Endothelial cell of umbilical vein (primary cell): ENCODE measurements around the gene VPS52.

Experiments
- CTCF ChIP-seq, 2 donors: IDR thresholded peaks; 1 replicate in 1 of 2; 2 replicates in 1 of 2; pipeline ENCODE4 v1.5.1; 2011; ENCODE audit warnings: low read length in 2 of 2, mild to moderate bottlenecking in 2 of 2, moderate library complexity in 2 of 2, control low read depth in 1 of 2, inconsistent platforms in 1 of 2, low read depth in 1 of 2; ENCODE audit not compliant: insufficient read depth in 1 of 2; ENCODE audit errors: extremely low read depth in 1 of 2
- EZH2 ChIP-seq: IDR thresholded peaks from 2 replicates; pipeline ENCODE4 v1.6.1; 2012; ENCODE audit warnings: borderline replicate concordance, low read depth, mild to moderate bottlenecking, moderate library complexity, low read length, inconsistent platforms; ENCODE audit not compliant: severe bottlenecking
- JUN ChIP-seq: IDR thresholded peaks from 2 replicates; pipeline ENCODE4 v1.6.1; 2011; ENCODE audit warnings: borderline replicate concordance, low read depth; ENCODE audit not compliant: insufficient read length, insufficient read depth
- MAX ChIP-seq: IDR thresholded peaks from 2 replicates; pipeline ENCODE4 v1.6.1; 2011; ENCODE audit not compliant: insufficient read depth, insufficient read length
- MYC ChIP-seq: IDR thresholded peaks from one replicate; pipeline ENCODE4 v1.6.1; 2011; ENCODE audit warnings: mild to moderate bottlenecking, low read depth, low read length
- POLR2A ChIP-seq: IDR thresholded peaks from 2 replicates; pipeline ENCODE4 v1.6.1; 2012; ENCODE audit warnings: low read depth, mild to moderate bottlenecking, control low read depth, low read length
- POLR2AphosphoS5 ChIP-seq: IDR thresholded peaks from 2 replicates; pipeline ENCODE4 v1.6.1; 2012; ENCODE audit warnings: low read depth, mild to moderate bottlenecking, control low read depth, low read length, moderate library complexity; ENCODE audit not compliant: insufficient read depth

GRCh38 chr6:33216117-33216649 is 55.5 kb downstream of the VPS52 start:
- TF ChIP-seq CTCF (IDR thresholded peaks at IDR 0.05; ENCODE audit: extremely low read depth in 1 of 2, insufficient read depth in 1 of 2, low read depth in 1 of 2, low read length in 2 of 2) (no peak), JUN (no peak), EZH2 (no peak), POLR2AphosphoS5 (no peak), POLR2A (no peak), MAX (no peak), MYC (no peak)
